OCI-LY7 (cell line): ENCODE measurements around the gene CARTPT. TPM values are rescaled to one million over a fixed set of nuclear protein-coding genes. Genes with fewer than 3 reads are reported as not detected.

Source experiments
- BruUV-seq: library from RNA; stranded (reverse); fragments of 400-500 nt; replicated peaks from 2 replicates; lab custom pipeline; 2021; lab: Mats Ljungman, UMichigan
- CTCF ChIA-PET: fragments of 300-600 bp; sonication (Branson Sonifier 250); formaldehyde crosslinking; loops from one replicate; lab custom pipeline; 2022; ENCODE audit warnings: antibody characterized with exemption; ENCODE audit not compliant: unreplicated experiment; lab: Charles Lee
- POLR2A ChIA-PET: fragments of 300-600 bp; sonication (Branson Sonifier 250); formaldehyde crosslinking; loops from one replicate; lab custom pipeline; 2022; ENCODE audit warnings: antibody characterized with exemption; lab: Charles Lee
- DNase-seq: peaks from one replicate; pipeline ENCODE4 v3.0.0-alpha.2; 2015; ENCODE audit warnings: low spot score
- H2AFZ ChIP-seq: fragments of 200-600 bp; sonication (generic), shearing (Covaris generic); 2 replicates; pipeline ENCODE4 v1.6.1; 2014; ENCODE audit warnings: mild to moderate bottlenecking, antibody characterized with exemption, low read length, moderate library complexity
- H3K27ac ChIP-seq: fragments of 200-600 bp; sonication (generic); 2 replicates; pipeline ENCODE4 v1.5.1; 2014; ENCODE audit warnings: mixed run types, low read depth, mild to moderate bottlenecking, moderate library complexity, low read length, inconsistent platforms; ENCODE audit not compliant: poor library complexity, severe bottlenecking
- H3K36me3 ChIP-seq: fragments of 200-600 bp; sonication (generic); 2 replicates; pipeline ENCODE4 v1.6.1; 2014; ENCODE audit warnings: mild to moderate bottlenecking, antibody characterized with exemption, low read length, moderate library complexity, mixed read lengths; ENCODE audit not compliant: insufficient read depth
- H3K4me1 ChIP-seq: fragments of 200-600 bp; sonication (generic); 2 replicates; pipeline ENCODE4 v1.5.1; 2014; ENCODE audit warnings: mild to moderate bottlenecking, low read length; ENCODE audit not compliant: insufficient read depth, poor library complexity, severe bottlenecking
- H3K4me2 ChIP-seq: fragments of 200-600 bp; sonication (generic); 2 replicates; pipeline ENCODE4 v1.6.1; 2014; ENCODE audit warnings: mild to moderate bottlenecking, low read length
- H3K4me3 ChIP-seq: fragments of 200-600 bp; sonication (generic); 2 replicates; pipeline ENCODE4 v1.5.1; 2014; ENCODE audit warnings: mild to moderate bottlenecking, low read depth, low read length; ENCODE audit not compliant: poor library complexity, severe bottlenecking
- H3K79me2 ChIP-seq: fragments of 200-600 bp; sonication (generic); 2 replicates; pipeline ENCODE4 v1.6.1; 2016; ENCODE audit warnings: low read depth, mild to moderate bottlenecking, low read length, moderate library complexity, mixed read lengths; ENCODE audit not compliant: insufficient read depth
- H3K9me2 ChIP-seq: fragments of 200-600 bp; sonication (generic); 2 replicates; pipeline ENCODE4 v1.6.1; 2016; ENCODE audit warnings: mild to moderate bottlenecking, low read length, mixed read lengths; ENCODE audit not compliant: insufficient read depth
- H3K9me3 ChIP-seq: fragments of 200-600 bp; sonication (generic); 2 replicates; pipeline ENCODE4 v1.6.1; 2014; ENCODE audit warnings: mild to moderate bottlenecking, mixed run types, low read length, mixed read lengths
- H4K20me1 ChIP-seq: fragments of 200-600 bp; sonication (generic); 2 replicates; pipeline ENCODE4 v1.6.1; 2014; ENCODE audit warnings: mild to moderate bottlenecking, antibody characterized with exemption, low read length, moderate library complexity, mixed read lengths; ENCODE audit not compliant: insufficient read depth
- CTCF ChIP-seq: fragments of 200-600 bp; sonication (generic); conservative IDR thresholded peaks from 2 replicates; pipeline ENCODE4 v1.5.1; 2014; ENCODE audit warnings: mild to moderate bottlenecking, antibody characterized with exemption, low read length, moderate library complexity, mixed read lengths
- EZH2phosphoT487 ChIP-seq: fragments of 200-600 bp; sonication (generic); IDR thresholded peaks from 2 replicates; pipeline ENCODE4 v1.6.1; 2018; ENCODE audit warnings: low read depth, borderline replicate concordance, mild to moderate bottlenecking, mixed run types, antibody characterized with exemption, low read length, moderate library complexity, mixed read lengths
- intact Hi-C: fragments of 100-400 bp; cut with micrococcal nuclease; formaldehyde crosslinking; loops from one replicate; pipeline ENCODE4 v1.10.0; 2022; ENCODE audit not compliant: unreplicated experiment
- total RNA-seq, 2 experiments: library from RNA; depleted of rRNA in 1 of 2; stranded (reverse); fragments of >200 nt in 1 of 2; shearing (Covaris generic) in 1 of 2; gene quantifications; 2 replicates each; pipeline ENCODE4 v1.2.3, GENCODE V29; 2014 to 2022

CARTPT gene
- total RNA-seq, 2 experiments from 2014 or later = not detected

DNA sequence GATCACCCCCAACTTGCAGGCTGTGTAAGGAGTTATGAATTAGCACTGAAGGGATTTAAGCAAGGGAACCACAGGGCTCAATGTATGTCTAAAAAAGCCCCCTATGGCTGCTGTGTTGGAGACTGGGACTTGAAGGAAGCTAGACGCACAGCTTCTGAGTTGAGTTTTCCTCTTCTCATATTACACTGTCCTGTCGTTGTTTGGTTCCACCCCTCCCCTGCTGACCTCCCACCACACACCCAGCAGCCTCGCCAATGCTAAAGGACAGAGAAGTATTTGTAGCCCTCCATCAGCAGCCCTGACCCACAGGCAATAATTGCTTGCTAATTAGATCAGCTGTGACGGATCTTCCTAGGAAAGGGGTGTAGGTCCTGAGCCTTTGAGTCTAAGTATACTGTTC is 15.1 kb upstream of the CARTPT start:
- Histone ChIP-seq H2AFZ (no peak overlapping the region), H3K4me3 (no peak overlapping the region), H3K36me3 (no peaks in the 10 kb centered on the region), H3K27ac (no peak overlapping the region), H3K4me2 (no peak overlapping the region), H3K79me2 (no peaks in the 10 kb centered on the region), H3K4me1 (no peaks in the 10 kb centered on the region), H3K9me2 (no peaks in the 10 kb centered on the region), H4K20me1 (no peaks in the 10 kb centered on the region), H3K9me3 (no peaks in the 10 kb centered on the region)
- intact Hi-C loops = no loop called here
- CTCF ChIA-PET = no interaction called here
- POLR2A ChIA-PET = no interaction called here
- no peak for TF ChIP-seq EZH2phosphoT487
- no peak for TF ChIP-seq CTCF
- no peak for DNase-seq
- no TSS peak for BruUV-seq

DNA sequence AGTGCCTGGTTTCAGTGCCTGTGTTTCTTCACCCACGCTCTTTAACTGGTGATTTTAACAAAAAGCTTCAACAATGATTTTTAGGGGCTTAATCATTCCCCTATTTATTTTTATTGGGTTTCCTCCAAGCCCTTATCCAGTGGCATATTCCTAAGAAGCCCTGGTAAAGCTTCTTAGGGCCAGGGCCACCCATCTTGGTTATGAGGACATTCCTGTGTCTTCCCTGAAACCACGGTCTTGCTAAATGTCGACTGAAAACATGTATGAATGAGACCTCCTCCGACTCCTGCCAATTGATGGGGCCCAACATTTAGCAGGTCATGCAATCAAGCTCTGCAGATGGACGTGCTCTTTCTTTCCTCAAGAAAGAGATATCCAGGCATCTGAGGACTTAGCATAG is 13.7 kb upstream of the CARTPT start:
- no peak for TF ChIP-seq EZH2phosphoT487
- TF ChIP-seq CTCF = no peak
- no peak overlapping the region for H3K4me2 ChIP-seq
- ChIA-PET POLR2A (no interaction called here), CTCF (no interaction called here)
- H3K9me3 ChIP-seq = no peaks in the 10 kb centered on the region
- H3K36me3 ChIP-seq = no peaks in the 10 kb centered on the region
- DNase-seq = no peak
- no peaks in the 10 kb centered on the region for H3K79me2 ChIP-seq
- no TSS peak for BruUV-seq
- intact Hi-C loops = no loop called here
- H3K4me3 ChIP-seq = no peak overlapping the region
- no peaks in the 10 kb centered on the region for H3K4me1 ChIP-seq
- no peaks in the 10 kb centered on the region for H3K9me2 ChIP-seq
- H4K20me1 ChIP-seq = no peaks in the 10 kb centered on the region
- no peak overlapping the region for H3K27ac ChIP-seq
- no peak overlapping the region for H2AFZ ChIP-seq

DNA sequence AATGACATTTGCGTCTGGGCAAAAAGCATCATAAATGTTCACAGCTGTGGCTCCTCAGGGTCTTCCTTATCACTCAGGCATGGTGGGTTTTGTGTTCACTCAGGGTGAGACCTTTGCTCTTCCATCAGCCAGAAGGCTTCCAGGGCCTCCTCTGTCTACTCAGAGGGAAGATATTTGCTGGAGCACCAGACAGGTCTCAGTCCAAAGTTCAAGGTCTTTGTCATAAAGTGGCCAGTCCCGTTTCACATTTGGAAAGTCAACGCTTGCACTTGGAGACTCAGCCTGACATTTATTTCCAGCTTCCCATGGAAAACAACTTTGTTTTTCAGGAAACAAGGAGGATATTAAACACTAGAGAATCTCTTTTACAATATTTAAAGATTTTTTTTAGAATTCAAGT is 12.2 kb upstream of the CARTPT start:
- Histone ChIP-seq H3K4me2 (no peak overlapping the region), H3K27ac (no peak overlapping the region), H3K79me2 (no peaks in the 10 kb centered on the region), H3K9me3 (no peaks in the 10 kb centered on the region), H3K4me3 (no peak overlapping the region), H3K36me3 (no peaks in the 10 kb centered on the region), H4K20me1 (no peaks in the 10 kb centered on the region), H3K4me1 (no peaks in the 10 kb centered on the region), H3K9me2 (no peaks in the 10 kb centered on the region), H2AFZ (no peak overlapping the region)
- intact Hi-C loops = no loop called here
- DNase-seq = no peak
- ChIA-PET POLR2A (no interaction called here), CTCF (no interaction called here)
- BruUV-seq = no TSS peak
- no peak for TF ChIP-seq EZH2phosphoT487
- no peak for TF ChIP-seq CTCF
